22Rv1 (cell line): Measurements from ENCODE around the gene IL24.

Experiments
- ZFX ChIP-seq: fragments of 450-650 bp; IDR thresholded peaks from 2 replicates; pipeline ENCODE4 v1.6.1; 2017; ENCODE audit warnings: antibody characterized with exemption, borderline replicate concordance
- TF ChIP-seq, protein P1 (sequence below): fragments of 450-650 bp; IDR thresholded peaks from 2 replicates; pipeline ENCODE4 v1.5.1; 2017; ENCODE audit warnings: mild to moderate bottlenecking

GRCh38 chr1:206909883-206910318 is 12.7 kb downstream of the IL24 start:
- TF ChIP-seq, protein P1, sequence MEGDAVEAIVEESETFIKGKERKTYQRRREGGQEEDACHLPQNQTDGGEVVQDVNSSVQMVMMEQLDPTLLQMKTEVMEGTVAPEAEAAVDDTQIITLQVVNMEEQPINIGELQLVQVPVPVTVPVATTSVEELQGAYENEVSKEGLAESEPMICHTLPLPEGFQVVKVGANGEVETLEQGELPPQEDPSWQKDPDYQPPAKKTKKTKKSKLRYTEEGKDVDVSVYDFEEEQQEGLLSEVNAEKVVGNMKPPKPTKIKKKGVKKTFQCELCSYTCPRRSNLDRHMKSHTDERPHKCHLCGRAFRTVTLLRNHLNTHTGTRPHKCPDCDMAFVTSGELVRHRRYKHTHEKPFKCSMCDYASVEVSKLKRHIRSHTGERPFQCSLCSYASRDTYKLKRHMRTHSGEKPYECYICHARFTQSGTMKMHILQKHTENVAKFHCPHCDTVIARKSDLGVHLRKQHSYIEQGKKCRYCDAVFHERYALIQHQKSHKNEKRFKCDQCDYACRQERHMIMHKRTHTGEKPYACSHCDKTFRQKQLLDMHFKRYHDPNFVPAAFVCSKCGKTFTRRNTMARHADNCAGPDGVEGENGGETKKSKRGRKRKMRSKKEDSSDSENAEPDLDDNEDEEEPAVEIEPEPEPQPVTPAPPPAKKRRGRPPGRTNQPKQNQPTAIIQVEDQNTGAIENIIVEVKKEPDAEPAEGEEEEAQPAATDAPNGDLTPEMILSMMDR = no peak
- TF ChIP-seq ZFX = no peak
